H1 (cell line): ENCODE data around the gene TPRN. TPM values are rescaled to one million over a fixed set of nuclear protein-coding genes. Genes with fewer than 3 reads are reported as not detected.

Experiments used
- CTCF ChIA-PET: fragments of 300-600 bp; sonication (Branson Sonifier 250); formaldehyde crosslinking; loops from one replicate; lab custom pipeline; 2021; ENCODE audit not compliant: partially characterized antibody; lab: Charles Lee
- POLR2A ChIA-PET: fragments of 300-600 bp; sonication (Branson Sonifier 250); formaldehyde crosslinking; loops from one replicate; lab custom pipeline; 2021; ENCODE audit warnings: inconsistent platforms; ENCODE audit not compliant: partially characterized antibody; lab: Charles Lee
- DNase-seq, 2 experiments: peaks; one replicate each; pipeline versions ENCODE4 v3.0.0 to v3.0.0-alpha.2; 2010 to 2022; ENCODE audit warnings: low spot score in 2 of 2, low read depth in 1 of 2, mixed read lengths in 1 of 2
- FAIRE-seq: peaks from 2 replicates; lab custom pipeline; 2011; peaks lifted over from hg19 to GRCh38; lab: Jason Lieb, UNC
- H2AFZ ChIP-seq: 2 replicates; pipeline ENCODE4 v1.8.1; 2012; ENCODE audit warnings: low read length, inconsistent platforms
- H2AK5ac ChIP-seq: 2 replicates; pipeline ENCODE4 v1.6.1; 2013; ENCODE audit warnings: low read depth, low read length
- H2BK120ac ChIP-seq: replicated peaks from 2 replicates; pipeline ENCODE3; 2013; ENCODE audit warnings: low read depth, low read length, inconsistent platforms
- H2BK12ac ChIP-seq: 2 replicates; pipeline ENCODE4 v1.6.1; 2013; ENCODE audit warnings: low read depth, low read length
- H2BK15ac ChIP-seq: 2 replicates; pipeline ENCODE4 v1.6.1; 2013; ENCODE audit warnings: low read length
- H2BK20ac ChIP-seq: 2 replicates; pipeline ENCODE4 v1.6.1; 2013; ENCODE audit warnings: low read length
- H2BK5ac ChIP-seq: 2 replicates; pipeline ENCODE4 v1.6.1; 2013; ENCODE audit warnings: low read depth, low read length
- H3K14ac ChIP-seq: 2 replicates; pipeline ENCODE4 v1.6.1; 2013; ENCODE audit warnings: inconsistent platforms; ENCODE audit not compliant: insufficient read length
- H3K18ac ChIP-seq: 2 replicates; pipeline ENCODE4 v1.6.1; 2013; ENCODE audit warnings: low read length; ENCODE audit errors: extremely low read depth
- H3K23ac ChIP-seq: 2 replicates; pipeline ENCODE4 v1.6.1; 2013; ENCODE audit warnings: inconsistent platforms; ENCODE audit not compliant: insufficient read length
- H3K23me2 ChIP-seq: 2 replicates; pipeline ENCODE4 v1.6.1; 2013; ENCODE audit warnings: low read depth, low read length
- H3K27ac ChIP-seq: 2 replicates; pipeline ENCODE4 v1.6.1; 2011; ENCODE audit warnings: low read depth, low read length, inconsistent platforms
- H3K27me3 ChIP-seq, 4 experiments: replicated peaks in 1 of 4; 1 replicate in 1 of 4; 2 replicates in 3 of 4; pipeline versions ENCODE4 v1.6.1 to v1.8.1; 2011 to 2013; ENCODE audit warnings: low read length in 3 of 4, mild to moderate bottlenecking in 3 of 4, inconsistent platforms in 2 of 4, mixed read lengths in 2 of 4, moderate library complexity in 1 of 4; ENCODE audit not compliant: control insufficient read depth in 3 of 4, insufficient read depth in 3 of 4; ENCODE audit errors: extremely low read depth in 1 of 4
- H3K36me3 ChIP-seq, 4 experiments: 2 replicates each; pipeline versions ENCODE4 v1.6.1 to v1.8.1; 2011 to 2013; ENCODE audit warnings: mild to moderate bottlenecking in 4 of 4, low read length in 3 of 4, moderate library complexity in 2 of 4, control low read depth in 1 of 4, inconsistent platforms in 1 of 4; ENCODE audit not compliant: insufficient read depth in 4 of 4, control insufficient read depth in 2 of 4
- H3K4ac ChIP-seq: replicated peaks from 2 replicates; pipeline ENCODE3; 2013; ENCODE audit warnings: low read length, low read depth, mixed read lengths, inconsistent platforms; ENCODE audit not compliant: insufficient read length
- H3K4me1 ChIP-seq, 4 experiments: replicated peaks in 1 of 4; 1 replicate in 1 of 4; 2 replicates in 3 of 4; pipeline versions ENCODE4 v1.6.1 to v1.8.1; 2011 to 2013; ENCODE audit warnings: low read length in 3 of 4, inconsistent platforms in 2 of 4, mixed read lengths in 1 of 4; ENCODE audit not compliant: insufficient read depth in 4 of 4, control insufficient read depth in 3 of 4
- H3K4me2 ChIP-seq, 2 experiments: 2 replicates each; pipeline versions ENCODE4 v1.6.1 to v1.8.1; 2011 to 2013; ENCODE audit warnings: low read depth in 2 of 2, low read length in 2 of 2, control low read depth in 1 of 2, inconsistent platforms in 1 of 2, mild to moderate bottlenecking in 1 of 2; ENCODE audit not compliant: insufficient read depth in 1 of 2
- H3K4me3 ChIP-seq, 4 experiments: fragments of 200-600, 300-600 bp in 1 of 4; sonication (generic), shearing (Covaris generic), sonication (Bioruptor Twin) in 1 of 4; 2 replicates each; pipeline versions ENCODE4 v1.5.1 to v1.8.1; 2011 to 2016; ENCODE audit warnings: low read length in 4 of 4, low read depth in 3 of 4, control low read depth in 2 of 4, inconsistent platforms in 2 of 4, mild to moderate bottlenecking in 2 of 4, mixed read lengths in 1 of 4, moderate library complexity in 1 of 4; ENCODE audit not compliant: insufficient read depth in 2 of 4; ENCODE audit errors: extremely low read depth in 1 of 4
- H3K56ac ChIP-seq: replicated peaks from 2 replicates; pipeline ENCODE3; 2013; ENCODE audit warnings: low read depth, mild to moderate bottlenecking, mixed read lengths, low read length, inconsistent platforms; ENCODE audit not compliant: insufficient read length
- H3K79me1 ChIP-seq: 2 replicates; pipeline ENCODE4 v1.6.1; 2013; ENCODE audit warnings: low read depth, low read length, control low read depth
- H3K79me2 ChIP-seq, 2 experiments: 2 replicates each; pipeline versions ENCODE4 v1.6.1 to v1.8.1; 2012 to 2013; ENCODE audit warnings: low read length in 2 of 2, mild to moderate bottlenecking in 2 of 2, inconsistent platforms in 1 of 2; ENCODE audit not compliant: insufficient read depth in 2 of 2, control insufficient read depth in 1 of 2
- H3K9ac ChIP-seq, 4 experiments: replicated peaks in 1 of 4; 1 replicate in 1 of 4; 2 replicates in 3 of 4; pipeline versions ENCODE4 v1.6.1 to v1.8.1; 2011 to 2013; ENCODE audit warnings: low read depth in 3 of 4, low read length in 3 of 4, control low read depth in 2 of 4, mild to moderate bottlenecking in 2 of 4, moderate library complexity in 2 of 4, inconsistent platforms in 1 of 4; ENCODE audit errors: extremely low read depth in 1 of 4
- H3K9me3 ChIP-seq, 2 experiments: 2 replicates each; pipeline versions ENCODE4 v1.6.1 to v1.8.1; 2012 to 2013; ENCODE audit warnings: mild to moderate bottlenecking in 2 of 2, moderate library complexity in 2 of 2, control low read depth in 1 of 2, inconsistent platforms in 1 of 2, low read depth in 1 of 2, low read length in 1 of 2, mixed read lengths in 1 of 2; ENCODE audit not compliant: insufficient read depth in 2 of 2
- H4K20me1 ChIP-seq, 2 experiments: replicated peaks in 1 of 2; 2 replicates each; pipeline versions ENCODE3 to v1.8.1; 2011 to 2013; ENCODE audit warnings: inconsistent platforms in 2 of 2, low read length in 2 of 2, mild to moderate bottlenecking in 1 of 2; ENCODE audit not compliant: insufficient read depth in 2 of 2, control insufficient read depth in 1 of 2
- H4K5ac ChIP-seq: 2 replicates; pipeline ENCODE4 v1.6.1; 2013; ENCODE audit warnings: low read length, low read depth, mixed read lengths, inconsistent platforms; ENCODE audit not compliant: insufficient read length
- H4K8ac ChIP-seq: 2 replicates; pipeline ENCODE4 v1.8.0; 2013; ENCODE audit warnings: mild to moderate bottlenecking, moderate library complexity, low read length, inconsistent platforms; ENCODE audit not compliant: insufficient read depth; ENCODE audit errors: extremely low read depth
- H4K91ac ChIP-seq: replicated peaks from 2 replicates; pipeline ENCODE3; 2013; ENCODE audit warnings: low read length, mixed read lengths, inconsistent platforms; ENCODE audit not compliant: insufficient read length
- ASH2L ChIP-seq: fragments of 200-600, 300-600 bp; sonication (generic); IDR thresholded peaks from one replicate; pipeline ENCODE4 v1.7.1; 2017; ENCODE audit warnings: low read length
- CBX5 ChIP-seq: fragments of 300-800, 300-1000 bp; sonication (generic); IDR thresholded peaks from 2 replicates; pipeline ENCODE4 v1.7.1; 2016; ENCODE audit warnings: antibody characterized with exemption, low read length, low read depth
- CBX8 ChIP-seq: fragments of 300-800, 300-1000 bp; sonication (generic); IDR thresholded peaks from 2 replicates; pipeline ENCODE4 v1.7.1; 2016; ENCODE audit warnings: low read depth, low read length, borderline replicate concordance
- CHD1 ChIP-seq: IDR thresholded peaks from 2 replicates; pipeline ENCODE4 v1.6.1; 2012; ENCODE audit warnings: low read depth, low read length, improper control_type of control experiment
- MAFK ChIP-seq: IDR thresholded peaks from 2 replicates; pipeline ENCODE4 v1.6.1; 2012; ENCODE audit warnings: low read depth, mild to moderate bottlenecking, improper control_type of control experiment, low read length
- PHF8 ChIP-seq: fragments of 200-600 bp; sonication (generic); conservative IDR thresholded peaks from 2 replicates; pipeline ENCODE4 v1.7.1; 2012; ENCODE audit warnings: low read depth, mild to moderate bottlenecking, inconsistent platforms, low read length, moderate library complexity
- SIRT6 ChIP-seq: IDR thresholded peaks from one replicate; pipeline ENCODE4 v1.7.1; 2012; ENCODE audit warnings: low read length, inconsistent platforms
- YY1 ChIP-seq: IDR thresholded peaks from 2 replicates; pipeline ENCODE4 v1.6.1; 2011; ENCODE audit warnings: low read depth, mild to moderate bottlenecking, low read length
- WGBS, 2 experiments: shearing (Covaris generic) in 1 of 2; methylation state at CpG; one replicate each; pipeline versions ENCODE4 v1.1.6 to v1.1.7; 2013 to 2015; ENCODE audit warnings: low lambda C conversion rate in 2 of 2, mixed read lengths in 2 of 2, inconsistent platforms in 1 of 2, low coverage in 1 of 2, missing lambda C conversion rate in 1 of 2; ENCODE audit not compliant: insufficient replicate concordance in 2 of 2, insufficient coverage in 1 of 2, insufficient read length in 1 of 2; ENCODE audit errors: extremely low coverage in 1 of 2, missing lambda C conversion rate in 1 of 2; 5-methylcytosine and 5-hydroxymethylcytosine counted together
- polyA plus RNA-seq, 7 experiments: library from polyadenylated mRNA; depleted of rRNA in 3 of 7; stranded (reverse) in 5 of 7; unstranded in 2 of 7; fragments of >200 nt in 5 of 7; fragments of 200-250 nt in 2 of 7; gene quantifications; 1 replicate in 5 of 7; 2 replicates in 1 of 7; 4 replicates in 1 of 7; pipeline versions ENCODE4 v1.2.1 to v1.2.3, GENCODE V29; 2011 to 2013; ENCODE audit warnings: missing spikeins in 2 of 7, mixed read lengths in 2 of 7
- total RNA-seq: library from RNA; stranded (reverse); fragmentation: NEBNext Ultra II Directional; extraction: Animal tissue kit (Norgen Biotek cat#: 25700); gene quantifications from 2 replicates; pipeline ENCODE4 v1.2.1, GENCODE V29; 2021
- TF ChIP-seq, protein P1 (sequence below), 3 experiments: IDR thresholded peaks; 1 replicate in 2 of 3; 2 replicates in 1 of 3; pipeline versions ENCODE4 v1.5.1 to v1.6.1; 2011; ENCODE audit warnings: low read length in 3 of 3, mild to moderate bottlenecking in 3 of 3, inconsistent platforms in 2 of 3, low read depth in 1 of 3, moderate library complexity in 1 of 3; ENCODE audit not compliant: insufficient read depth in 1 of 3; ENCODE audit errors: control extremely low read depth in 1 of 3

The TPRN gene
- total and polyA plus RNA-seq, 2 of the 8 experiments (the other 6 are each of a cell fraction or from before 2014, with no cell fraction given): 9.7 to 23.2 TPM

DNA sequence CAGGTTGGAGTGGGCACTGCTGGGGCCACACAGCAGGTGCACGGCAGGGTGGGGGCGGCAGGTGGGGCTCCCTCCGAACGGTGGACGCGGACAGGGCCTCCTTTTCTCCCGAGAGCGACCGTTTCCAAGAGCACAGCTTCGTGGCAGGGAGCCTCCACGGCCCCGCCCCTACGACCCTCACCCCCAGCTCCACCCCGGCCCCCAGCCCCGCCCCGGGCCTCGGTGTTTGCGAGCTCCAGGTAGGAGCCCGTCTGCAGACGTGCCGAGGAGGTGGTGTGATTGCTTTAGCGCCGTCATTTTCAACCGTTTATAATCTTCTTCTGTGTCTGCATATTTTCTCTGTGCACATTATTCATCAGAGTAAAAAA is 52.8 kb downstream of the TPRN start:
- 76% methylated on average over 7 of the region's 24 CpGs; no CpG with 5 or more reads in 1 of the 2 experiments for WGBS, 2 experiments
- Histone ChIP-seq H3K4me2 (no peak overlapping the region), H3K27me3 (peaks cover 0 to 11% (median 9%) of the 10 kb centered on the region in 4 experiments; a peak in 5 of 7 replicates), H2AK5ac (no peak overlapping the region), H3K27ac (no peak overlapping the region), H2BK15ac (no peak overlapping the region), H2BK5ac (no peak overlapping the region), H3K9me3 (peaks cover 0 to 1% of the 10 kb centered on the region in 2 experiments; a peak in 3 of 4 replicates), H3K23ac (no peak overlapping the region), H3K79me2 (no peaks in the 10 kb centered on the region), H2BK120ac (no peak overlapping the region), H3K4me1 (peaks cover 0 to 9% (median 0%) of the 10 kb centered on the region in 4 experiments; a peak in 1 of 7 replicates), H3K79me1 (no peaks in the 10 kb centered on the region), H3K56ac (no peak overlapping the region), H3K4ac (no peak overlapping the region), H3K18ac (no peak overlapping the region), H3K23me2 (no peaks in the 10 kb centered on the region), H2BK20ac (no peak overlapping the region), H4K91ac (no peak overlapping the region), H4K5ac (no peak overlapping the region), H4K8ac (no peak overlapping the region), H3K36me3 (no peaks in the 10 kb centered on the region; a peak in 1 of 8 replicates), H2AFZ (no peak overlapping the region), H2BK12ac (no peak overlapping the region), H3K14ac (no peak overlapping the region), H3K9ac (no peak overlapping the region), H4K20me1 (peaks cover 3 to 10% of the 10 kb centered on the region in 2 experiments), H3K4me3 (no peak overlapping the region)
- ChIA-PET CTCF (no interaction called here), POLR2A (no interaction called here)
- FAIRE-seq: no peak
- DNase-seq: no peak
- TF ChIP-seq PHF8 (no peak), CBX5 (no peak), MAFK (no peak), YY1 (no peak), CBX8 (no peak), ASH2L (no peak), CHD1 (no peak), SIRT6 (no peak)
- TF ChIP-seq, protein P1, sequence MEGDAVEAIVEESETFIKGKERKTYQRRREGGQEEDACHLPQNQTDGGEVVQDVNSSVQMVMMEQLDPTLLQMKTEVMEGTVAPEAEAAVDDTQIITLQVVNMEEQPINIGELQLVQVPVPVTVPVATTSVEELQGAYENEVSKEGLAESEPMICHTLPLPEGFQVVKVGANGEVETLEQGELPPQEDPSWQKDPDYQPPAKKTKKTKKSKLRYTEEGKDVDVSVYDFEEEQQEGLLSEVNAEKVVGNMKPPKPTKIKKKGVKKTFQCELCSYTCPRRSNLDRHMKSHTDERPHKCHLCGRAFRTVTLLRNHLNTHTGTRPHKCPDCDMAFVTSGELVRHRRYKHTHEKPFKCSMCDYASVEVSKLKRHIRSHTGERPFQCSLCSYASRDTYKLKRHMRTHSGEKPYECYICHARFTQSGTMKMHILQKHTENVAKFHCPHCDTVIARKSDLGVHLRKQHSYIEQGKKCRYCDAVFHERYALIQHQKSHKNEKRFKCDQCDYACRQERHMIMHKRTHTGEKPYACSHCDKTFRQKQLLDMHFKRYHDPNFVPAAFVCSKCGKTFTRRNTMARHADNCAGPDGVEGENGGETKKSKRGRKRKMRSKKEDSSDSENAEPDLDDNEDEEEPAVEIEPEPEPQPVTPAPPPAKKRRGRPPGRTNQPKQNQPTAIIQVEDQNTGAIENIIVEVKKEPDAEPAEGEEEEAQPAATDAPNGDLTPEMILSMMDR (IDR thresholded peaks at IDR 0.05; ENCODE audit: control extremely low read depth in 1 of 3, insufficient read depth in 1 of 3, low read depth in 1 of 3, low read length in 3 of 3): no peak
